Measurements from ENCODE around the gene DLGAP1.

DLGAP1 gene

DNA sequence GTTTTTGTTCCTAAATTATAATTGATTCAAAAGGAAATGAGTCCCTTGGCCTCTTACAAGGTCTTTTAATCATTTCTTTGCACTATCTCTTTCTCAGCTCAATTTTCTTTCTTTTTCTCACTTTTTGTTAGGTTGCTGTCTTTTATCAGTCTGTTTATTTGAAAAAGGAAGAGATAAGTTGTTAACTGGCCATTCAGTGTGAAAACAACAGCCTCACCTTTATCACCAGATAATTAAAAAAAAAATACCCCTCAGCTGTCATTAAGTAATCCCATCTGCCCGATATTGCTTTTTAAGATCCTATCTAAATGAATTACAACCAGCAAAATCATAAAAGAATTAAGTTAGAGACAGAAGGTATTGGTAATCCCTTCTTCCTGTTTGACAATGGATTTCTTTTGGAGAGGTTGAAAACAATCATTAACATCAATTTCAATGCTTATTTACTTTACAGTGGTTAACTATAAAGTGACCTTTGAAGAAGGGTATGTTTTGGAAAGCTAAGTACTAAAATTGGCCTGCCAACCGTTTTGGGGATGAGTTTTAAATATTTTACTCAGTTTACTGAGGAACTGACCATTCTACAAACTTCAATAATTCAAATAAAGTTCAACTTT lies 900.2 kb downstream of the DLGAP1 start:
- Histone ChIP-seq H3K36me3 (ENCODE audit: control insufficient read depth in 4 of 4, insufficient read depth in 4 of 4, low read length in 3 of 4) (no peaks in the 10 kb centered on the region), H3K4me1 (ENCODE audit: control extremely low read depth in 1 of 4, control insufficient read depth in 4 of 4, insufficient read depth in 4 of 4, low read length in 3 of 4) (no peaks in the 10 kb centered on the region), H3K27ac (ENCODE audit: insufficient read depth in 1 of 2, low read depth in 1 of 2, low read length in 2 of 2, poor library complexity in 1 of 2, severe bottlenecking in 2 of 2) (no peak overlapping the region), H3K9me3 (ENCODE audit: control extremely low read depth in 1 of 5, control insufficient read depth in 4 of 5, insufficient read depth in 2 of 5, low read depth in 1 of 5, low read length in 4 of 5) (no peaks in the 10 kb centered on the region), H3K27me3 (replicated peaks in 2 of 5; ENCODE audit: control insufficient read depth in 4 of 5, insufficient read depth in 5 of 5, low read length in 4 of 5) (no peaks in the 10 kb centered on the region), H3K4me3 (ENCODE audit: control insufficient read depth in 1 of 7, extremely low read depth in 1 of 7, insufficient read depth in 4 of 7, low read depth in 2 of 7, low read length in 6 of 7) (no peak overlapping the region)
- POLR2A ChIA-PET = no interaction called here
- no peak for DNase-seq
- CTCF ChIA-PET = interaction anchor here (0.6 kb wide), 1 partner anchor 312 kb away, joined by 3 read pairs; no protein-coding TSS in a partner anchor
- WGBS (ENCODE audit: insufficient coverage) = no CpG with 5 or more reads among the region's 2 CpGs

DNA sequence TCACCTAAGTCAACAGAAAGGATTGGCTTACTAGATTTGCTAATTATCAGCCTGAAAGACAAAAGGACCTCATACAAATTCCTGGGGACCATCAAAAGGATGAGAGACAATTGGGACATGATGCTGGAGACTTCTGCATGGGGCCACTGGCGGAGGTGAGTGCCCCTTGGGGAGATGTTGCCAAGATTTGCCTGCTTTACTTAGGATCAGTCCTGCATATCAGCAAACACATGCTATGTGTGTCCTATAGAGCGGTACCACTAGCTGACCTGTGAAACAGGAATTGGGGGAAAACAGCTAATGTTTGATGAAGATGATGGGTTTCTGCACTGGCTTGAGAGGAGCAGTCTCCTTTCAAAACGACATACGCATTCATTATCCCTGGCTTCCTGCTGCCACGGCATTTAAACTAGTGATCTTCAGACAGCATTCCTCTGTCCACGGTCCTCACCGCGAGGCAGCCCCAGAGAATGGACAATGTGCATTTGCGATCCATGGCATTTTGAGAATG lies 901.0 kb downstream of the DLGAP1 start:
- Histone ChIP-seq H3K27ac (ENCODE audit: insufficient read depth in 1 of 2, low read depth in 1 of 2, low read length in 2 of 2, poor library complexity in 1 of 2, severe bottlenecking in 2 of 2) (no peak overlapping the region), H3K27me3 (replicated peaks in 2 of 5; ENCODE audit: control insufficient read depth in 4 of 5, insufficient read depth in 5 of 5, low read length in 4 of 5) (no peaks in the 10 kb centered on the region), H3K4me3 (ENCODE audit: control insufficient read depth in 1 of 7, extremely low read depth in 1 of 7, insufficient read depth in 4 of 7, low read depth in 2 of 7, low read length in 6 of 7) (no peak overlapping the region), H3K36me3 (ENCODE audit: control insufficient read depth in 4 of 4, insufficient read depth in 4 of 4, low read length in 3 of 4) (no peaks in the 10 kb centered on the region), H3K9me3 (ENCODE audit: control extremely low read depth in 1 of 5, control insufficient read depth in 4 of 5, insufficient read depth in 2 of 5, low read depth in 1 of 5, low read length in 4 of 5) (no peaks in the 10 kb centered on the region), H3K4me1 (ENCODE audit: control extremely low read depth in 1 of 4, control insufficient read depth in 4 of 4, insufficient read depth in 4 of 4, low read length in 3 of 4) (no peaks in the 10 kb centered on the region)
- 84% methylated on average over 9 of the region's 9 CpGs for WGBS (ENCODE audit: insufficient coverage)
- DNase-seq = no peak
- POLR2A ChIA-PET = interaction anchor here (0.5 kb wide), 1 partner anchor 132 kb away, joined by 4 read pairs; no protein-coding TSS in a partner anchor
- CTCF ChIA-PET = interaction anchor here (0.6 kb wide), 1 partner anchor 313 kb away, joined by 3 read pairs; no protein-coding TSS in a partner anchor

DNA sequence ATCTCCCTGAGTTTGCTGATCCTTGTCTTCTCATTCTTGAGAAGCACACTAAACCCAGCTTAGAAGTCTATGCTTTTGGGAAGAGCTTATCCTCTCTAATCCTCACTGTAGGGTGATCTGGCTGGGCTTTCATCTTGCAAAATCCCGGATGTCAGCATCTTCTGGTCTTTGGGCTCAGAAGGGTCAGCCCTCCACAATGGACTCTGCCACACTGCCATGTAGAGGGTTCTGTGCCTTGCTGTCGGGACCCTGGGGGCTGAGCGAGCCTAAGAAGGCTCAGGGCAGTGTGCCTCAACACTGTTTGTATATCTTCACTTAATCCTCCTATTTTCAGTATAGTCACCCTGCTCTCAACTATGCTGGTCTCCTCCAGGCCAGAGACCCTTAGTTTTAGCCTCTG lies 902.8 kb downstream of the DLGAP1 start:
- Histone ChIP-seq H3K9me3 (ENCODE audit: control extremely low read depth in 1 of 5, control insufficient read depth in 4 of 5, insufficient read depth in 2 of 5, low read depth in 1 of 5, low read length in 4 of 5) (no peaks in the 10 kb centered on the region), H3K4me1 (ENCODE audit: control extremely low read depth in 1 of 4, control insufficient read depth in 4 of 4, insufficient read depth in 4 of 4, low read length in 3 of 4) (no peaks in the 10 kb centered on the region), H3K36me3 (ENCODE audit: control insufficient read depth in 4 of 4, insufficient read depth in 4 of 4, low read length in 3 of 4) (no peaks in the 10 kb centered on the region), H3K27me3 (replicated peaks in 2 of 5; ENCODE audit: control insufficient read depth in 4 of 5, insufficient read depth in 5 of 5, low read length in 4 of 5) (no peaks in the 10 kb centered on the region), H3K4me3 (ENCODE audit: control insufficient read depth in 1 of 7, extremely low read depth in 1 of 7, insufficient read depth in 4 of 7, low read depth in 2 of 7, low read length in 6 of 7) (no peak overlapping the region), H3K27ac (ENCODE audit: insufficient read depth in 1 of 2, low read depth in 1 of 2, low read length in 2 of 2, poor library complexity in 1 of 2, severe bottlenecking in 2 of 2) (no peak overlapping the region)
- POLR2A ChIA-PET = interaction anchor here (0.6 kb wide), 1 partner anchor 264 kb away, joined by 3 read pairs; no protein-coding TSS in a partner anchor
- DNase-seq = no peak
- CTCF ChIA-PET = no interaction called here
- 93% methylated on average over 3 of the region's 3 CpGs for WGBS (ENCODE audit: insufficient coverage)

DNA sequence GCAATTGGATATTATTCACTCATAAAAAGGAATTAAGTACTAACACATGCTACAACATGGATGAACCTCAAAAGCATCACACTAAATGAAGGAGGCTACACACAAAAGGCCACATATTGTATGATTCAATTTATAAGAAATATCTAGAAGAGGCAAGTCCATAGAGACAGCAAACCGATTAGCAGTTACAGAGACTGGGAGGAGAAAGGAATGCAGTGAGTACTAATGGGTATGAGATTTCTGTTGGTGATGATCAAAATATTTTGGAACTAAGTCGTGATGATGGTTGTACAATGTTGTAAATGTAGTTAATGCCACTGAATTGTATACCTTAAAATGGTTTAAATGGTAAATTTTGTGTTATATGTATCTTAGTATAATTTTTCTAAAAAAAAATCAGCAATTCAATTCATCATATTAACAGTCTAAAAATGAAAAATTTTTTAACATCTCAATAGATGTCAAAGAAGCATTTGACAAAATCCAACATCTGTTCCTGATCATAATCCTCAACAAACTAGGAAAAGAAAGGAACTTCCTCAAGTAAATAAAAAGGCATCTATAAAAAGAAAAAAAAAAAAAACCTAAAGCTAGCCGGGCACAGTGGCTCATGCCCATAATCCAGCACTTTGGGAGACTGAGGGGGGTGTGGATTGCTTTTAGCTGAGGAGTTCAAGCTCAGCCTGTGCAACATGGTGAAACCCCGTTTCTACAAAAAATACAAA lies 907.1 kb downstream of the DLGAP1 start:
- H3K27me3 ChIP-seq (replicated peaks in 2 of 5; ENCODE audit: control insufficient read depth in 4 of 5, insufficient read depth in 5 of 5, low read length in 4 of 5) = no peaks in the 10 kb centered on the region
- H3K36me3 ChIP-seq (ENCODE audit: control insufficient read depth in 4 of 4, insufficient read depth in 4 of 4, low read length in 3 of 4) = no peaks in the 10 kb centered on the region
- H3K9me3 ChIP-seq (ENCODE audit: control extremely low read depth in 1 of 5, control insufficient read depth in 4 of 5, insufficient read depth in 2 of 5, low read depth in 1 of 5, low read length in 4 of 5) = no peaks in the 10 kb centered on the region
- WGBS (ENCODE audit: insufficient coverage) = 100% methylated on average over 2 of the region's 4 CpGs
- no peak for DNase-seq
- CTCF ChIA-PET = no interaction called here
- no peak overlapping the region for H3K4me3 ChIP-seq (ENCODE audit: control insufficient read depth in 1 of 7, extremely low read depth in 1 of 7, insufficient read depth in 4 of 7, low read depth in 2 of 7, low read length in 6 of 7)
- POLR2A ChIA-PET = interaction anchor here (0.6 kb wide), 1 partner anchor 18 kb away, joined by 3 read pairs; no protein-coding TSS in a partner anchor
- H3K27ac ChIP-seq (ENCODE audit: insufficient read depth in 1 of 2, low read depth in 1 of 2, low read length in 2 of 2, poor library complexity in 1 of 2, severe bottlenecking in 2 of 2) = no peak overlapping the region
- H3K4me1 ChIP-seq (ENCODE audit: control extremely low read depth in 1 of 4, control insufficient read depth in 4 of 4, insufficient read depth in 4 of 4, low read length in 3 of 4) = no peaks in the 10 kb centered on the region

DNA sequence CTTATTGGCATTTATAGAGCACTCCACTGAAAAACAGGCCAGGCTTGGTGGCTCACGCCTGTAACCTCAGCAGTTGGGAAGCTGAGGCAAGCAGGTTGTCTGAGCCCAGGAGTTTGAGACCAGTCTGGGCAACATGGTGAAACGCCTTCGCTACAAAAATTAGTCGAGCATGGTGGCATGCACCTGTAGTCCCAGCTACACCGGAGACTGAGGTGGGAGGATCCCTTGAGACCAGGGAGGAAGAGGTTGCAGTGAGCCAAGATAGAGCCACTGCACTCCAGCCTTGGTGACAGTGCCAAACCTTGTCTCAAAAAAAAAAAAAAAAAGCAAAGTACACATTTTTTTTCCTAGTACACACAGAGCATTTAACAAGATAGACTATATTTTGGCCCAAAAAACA lies 909.0 kb downstream of the DLGAP1 start:
- H3K9me3 ChIP-seq (ENCODE audit: control extremely low read depth in 1 of 5, control insufficient read depth in 4 of 5, insufficient read depth in 2 of 5, low read depth in 1 of 5, low read length in 4 of 5) = no peaks in the 10 kb centered on the region
- WGBS (ENCODE audit: insufficient coverage) = 90% methylated on average over 2 of the region's 5 CpGs
- H3K36me3 ChIP-seq (ENCODE audit: control insufficient read depth in 4 of 4, insufficient read depth in 4 of 4, low read length in 3 of 4) = no peaks in the 10 kb centered on the region
- H3K27me3 ChIP-seq (replicated peaks in 2 of 5; ENCODE audit: control insufficient read depth in 4 of 5, insufficient read depth in 5 of 5, low read length in 4 of 5) = no peaks in the 10 kb centered on the region
- no peak for DNase-seq
- POLR2A ChIA-PET = no interaction called here
- no peaks in the 10 kb centered on the region for H3K4me1 ChIP-seq (ENCODE audit: control extremely low read depth in 1 of 4, control insufficient read depth in 4 of 4, insufficient read depth in 4 of 4, low read length in 3 of 4)
- CTCF ChIA-PET = interaction anchor here (1.2 kb wide), 1 partner anchor 64 kb away, joined by 3 read pairs; no protein-coding TSS in a partner anchor
- no peak overlapping the region for H3K27ac ChIP-seq (ENCODE audit: insufficient read depth in 1 of 2, low read depth in 1 of 2, low read length in 2 of 2, poor library complexity in 1 of 2, severe bottlenecking in 2 of 2)
- no peak overlapping the region for H3K4me3 ChIP-seq (ENCODE audit: control insufficient read depth in 1 of 7, extremely low read depth in 1 of 7, insufficient read depth in 4 of 7, low read depth in 2 of 7, low read length in 6 of 7)

DNA sequence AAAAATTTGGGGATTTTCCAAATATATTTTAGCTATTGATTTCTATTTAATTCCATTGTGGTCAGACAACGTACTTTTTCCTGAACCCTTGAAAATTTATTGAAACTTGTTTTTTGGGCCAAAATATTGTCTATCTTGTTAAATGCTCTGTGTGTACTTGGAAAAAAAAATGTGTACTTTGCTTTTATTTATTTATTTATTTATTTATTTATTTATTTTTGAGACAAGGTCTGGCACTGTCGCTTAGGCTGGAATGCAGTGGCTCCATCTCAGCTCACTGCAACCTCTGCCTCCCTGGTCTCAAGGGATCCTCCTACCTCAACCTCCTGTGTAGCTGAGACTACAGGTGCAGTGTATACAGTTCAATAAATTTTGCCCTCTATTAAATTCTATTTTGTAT lies 910.6 kb downstream of the DLGAP1 start:
- Histone ChIP-seq H3K27me3 (replicated peaks in 2 of 5; ENCODE audit: control insufficient read depth in 4 of 5, insufficient read depth in 5 of 5, low read length in 4 of 5) (no peaks in the 10 kb centered on the region), H3K9me3 (ENCODE audit: control extremely low read depth in 1 of 5, control insufficient read depth in 4 of 5, insufficient read depth in 2 of 5, low read depth in 1 of 5, low read length in 4 of 5) (no peaks in the 10 kb centered on the region), H3K36me3 (ENCODE audit: control insufficient read depth in 4 of 4, insufficient read depth in 4 of 4, low read length in 3 of 4) (no peaks in the 10 kb centered on the region), H3K4me3 (ENCODE audit: control insufficient read depth in 1 of 7, extremely low read depth in 1 of 7, insufficient read depth in 4 of 7, low read depth in 2 of 7, low read length in 6 of 7) (no peak overlapping the region), H3K27ac (ENCODE audit: insufficient read depth in 1 of 2, low read depth in 1 of 2, low read length in 2 of 2, poor library complexity in 1 of 2, severe bottlenecking in 2 of 2) (no peak overlapping the region), H3K4me1 (ENCODE audit: control extremely low read depth in 1 of 4, control insufficient read depth in 4 of 4, insufficient read depth in 4 of 4, low read length in 3 of 4) (no peaks in the 10 kb centered on the region)
- no CpG with 5 or more reads among the region's 2 CpGs for WGBS (ENCODE audit: insufficient coverage)
- ChIA-PET POLR2A (no interaction called here), CTCF (interaction anchor here (0.5 kb wide), 1 partner anchor 104 kb away, joined by 3 read pairs; no protein-coding TSS in a partner anchor)
- no peak for DNase-seq
